GM21528 (cell line): ENCODE results near the gene CYB561.

Source experiments
- ATAC-seq: cut with Tn5 transposase; IDR thresholded peaks from one replicate; pipeline ENCODE4 v1.9.1; 2021; ENCODE audit warnings: mild to moderate bottlenecking, moderate library complexity; ENCODE audit not compliant: unreplicated experiment, low FRiP score

Gene CYB561

GRCh38 chr17:63452046-63452961 is 6.2 kb upstream of the CYB561 start:
- ATAC-seq = no peak

DNA sequence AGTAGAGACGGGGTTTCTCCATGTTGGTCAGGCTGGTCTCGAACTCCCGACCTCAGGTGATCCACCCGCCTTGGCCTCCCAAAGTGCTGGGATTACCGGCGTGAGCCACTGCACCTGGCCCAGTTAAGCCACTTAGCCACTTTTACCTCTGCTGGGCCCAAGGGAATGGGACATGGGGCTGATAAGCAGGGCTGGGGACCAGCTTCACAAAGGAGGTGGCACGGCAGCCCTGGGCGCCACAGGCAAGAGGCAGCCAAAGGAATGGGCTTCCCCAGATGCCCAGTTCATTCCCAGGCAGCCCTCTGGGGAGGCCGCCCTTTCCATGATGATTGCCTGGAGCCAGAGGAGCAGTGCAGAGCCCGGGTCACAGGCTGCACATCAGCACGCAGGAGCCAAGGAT is 5.0 kb upstream of the CYB561 start:
- ATAC-seq = no peak

DNA sequence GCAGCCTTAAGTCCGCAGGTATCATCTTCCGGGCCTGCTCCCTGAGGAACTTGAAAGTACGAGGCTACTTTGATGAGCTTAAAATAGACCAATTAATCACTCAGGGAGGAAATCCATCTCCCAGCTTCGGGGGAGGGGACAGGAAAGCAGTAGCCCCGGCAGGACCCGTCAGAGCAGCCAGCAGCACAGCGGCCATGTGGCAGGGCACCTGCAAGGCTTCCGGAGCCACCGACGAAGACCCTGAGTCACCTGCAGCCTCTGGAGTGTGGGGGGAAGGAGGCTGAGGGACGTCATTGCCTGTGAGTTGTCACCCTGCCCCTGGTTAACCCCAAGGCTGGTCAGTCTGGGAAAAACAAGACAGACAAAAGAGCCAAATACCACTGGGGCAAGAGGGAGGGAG is 4.4 kb upstream of the CYB561 start:
- ATAC-seq = no peak

- no peak for ATAC-seq
These were observed 2.5 kb upstream of the CYB561 start for GRCh38 chr17:63448655-63449054.

DNA sequence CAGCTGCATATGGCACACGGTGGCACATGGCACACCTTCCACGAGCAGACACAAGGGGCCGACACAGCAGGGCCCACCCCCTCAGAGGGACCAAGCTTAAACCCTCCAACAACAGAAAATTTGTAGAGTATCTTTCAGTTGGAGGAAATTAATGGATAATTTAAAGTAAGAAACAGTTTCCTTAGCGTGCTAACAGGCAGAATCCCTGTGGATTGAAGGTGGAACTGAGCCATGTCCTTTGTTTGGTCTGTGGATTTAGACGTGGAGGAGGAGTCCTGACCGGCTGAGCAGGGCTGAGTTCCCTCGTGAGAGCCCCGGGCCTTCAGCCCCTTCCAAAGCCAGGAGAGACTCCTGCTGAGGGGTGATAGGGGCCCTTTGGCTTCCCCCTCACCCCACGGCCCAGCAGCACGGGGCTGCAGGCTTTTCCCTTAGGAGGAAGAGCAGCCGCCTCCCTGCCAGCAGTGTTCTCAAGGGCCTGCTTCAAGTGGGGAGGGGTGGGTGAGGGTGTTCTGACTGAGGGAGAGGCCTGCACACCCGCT is 1.4 kb upstream of the CYB561 start:
- ATAC-seq = no peak

GRCh38 chr17:63446753-63447470 is 806 bp upstream of the CYB561 start:
- peak; percentile 24 for ATAC-seq

- peak; percentile 12 for ATAC-seq
These were observed 544 bp downstream of the CYB561 start for GRCh38 chr17:63445571-63445953.

DNA sequence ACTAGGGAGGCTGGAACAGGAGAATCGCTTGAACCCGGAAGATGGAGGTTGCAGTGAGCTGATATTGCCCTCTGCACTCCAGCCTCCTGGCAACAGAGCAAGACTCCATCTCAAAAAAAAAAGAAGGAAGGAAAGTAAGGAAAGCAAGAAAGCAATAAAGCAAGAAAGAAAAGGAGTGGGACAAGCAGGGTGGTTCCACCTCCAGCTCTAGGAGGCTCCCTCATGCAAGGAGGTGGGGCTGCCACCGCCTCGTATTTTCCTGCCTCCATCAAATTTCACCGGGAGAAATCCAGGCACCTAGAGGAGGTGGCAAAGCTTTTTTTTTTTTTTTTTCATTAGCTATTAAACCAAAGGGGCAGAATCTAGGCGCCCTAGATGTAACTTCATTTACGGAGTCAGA is 1.0 kb downstream of the CYB561 start:
- ATAC-seq = no peak

DNA sequence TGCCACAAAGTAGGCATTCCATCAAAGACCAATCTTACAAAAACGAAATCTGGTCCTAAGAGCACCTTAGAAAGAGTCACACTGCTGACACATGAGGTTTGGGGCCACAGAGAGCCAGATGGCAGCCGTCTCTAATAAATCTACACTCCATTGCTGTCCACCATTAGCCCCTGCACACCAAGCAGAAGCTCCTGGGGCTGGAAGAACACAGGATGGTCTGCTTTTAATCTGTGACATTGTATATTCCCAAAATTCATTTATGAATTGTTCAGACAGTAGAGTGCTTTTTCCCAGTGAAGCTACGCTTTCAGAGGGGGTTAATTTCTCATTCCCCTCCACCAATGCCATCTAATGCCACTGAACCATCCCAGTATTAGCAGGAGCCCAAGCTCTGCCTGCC is 1.6 kb downstream of the CYB561 start:
- ATAC-seq = no peak

DNA sequence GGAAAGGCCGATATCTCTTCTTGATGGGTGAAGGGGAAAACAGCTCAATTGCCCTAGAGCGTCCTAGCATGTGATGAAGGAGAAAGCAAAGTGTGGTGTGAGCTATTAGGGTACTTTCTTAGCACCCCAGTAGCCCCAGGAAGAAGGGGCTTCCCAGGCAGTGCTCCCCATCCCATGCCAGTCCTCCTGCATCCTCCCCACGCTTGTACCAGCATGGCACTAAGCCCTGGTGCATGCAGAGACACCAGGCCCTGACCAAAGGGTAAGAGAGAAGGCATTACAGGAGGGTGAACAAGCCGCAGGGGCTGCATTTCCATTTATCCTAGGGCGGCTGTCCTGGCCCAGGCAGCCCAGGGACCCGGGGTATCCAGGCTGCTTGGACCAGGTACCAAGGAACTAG is 3.1 kb downstream of the CYB561 start:
- no peak for ATAC-seq

DNA sequence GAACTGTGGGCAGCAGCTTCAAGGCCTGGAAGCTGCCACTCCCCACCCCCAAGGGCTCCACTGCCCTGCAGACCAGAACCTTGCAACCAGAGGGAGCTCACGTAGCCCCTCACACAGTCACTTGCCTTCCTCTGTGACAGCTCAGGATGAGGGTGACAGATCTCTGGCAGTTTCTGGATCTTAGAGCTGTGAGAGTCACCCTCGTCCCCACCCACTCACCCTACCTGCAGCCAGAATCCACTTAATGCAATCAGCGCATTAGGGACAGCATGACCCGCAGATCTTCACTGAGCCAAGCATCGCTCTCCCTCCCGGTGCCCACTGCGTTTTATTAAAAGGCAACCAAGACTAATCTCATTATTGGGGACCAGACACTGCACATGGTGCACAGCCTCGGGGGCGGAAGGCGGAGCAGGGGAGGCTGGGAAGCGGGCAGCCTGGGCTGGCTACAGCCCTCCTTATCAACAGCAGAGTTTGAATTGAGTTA is 3.5 kb downstream of the CYB561 start:
- ATAC-seq = no peak

- no peak for ATAC-seq
These were observed 4.0 kb downstream of the CYB561 start for GRCh38 chr17:63442074-63442473.

GRCh38 chr17:63441654-63442053 is 4.5 kb downstream of the CYB561 start:
- ATAC-seq = no peak

GRCh38 chr17:63440770-63441335 is 5.3 kb downstream of the CYB561 start:
- no peak for ATAC-seq

DNA sequence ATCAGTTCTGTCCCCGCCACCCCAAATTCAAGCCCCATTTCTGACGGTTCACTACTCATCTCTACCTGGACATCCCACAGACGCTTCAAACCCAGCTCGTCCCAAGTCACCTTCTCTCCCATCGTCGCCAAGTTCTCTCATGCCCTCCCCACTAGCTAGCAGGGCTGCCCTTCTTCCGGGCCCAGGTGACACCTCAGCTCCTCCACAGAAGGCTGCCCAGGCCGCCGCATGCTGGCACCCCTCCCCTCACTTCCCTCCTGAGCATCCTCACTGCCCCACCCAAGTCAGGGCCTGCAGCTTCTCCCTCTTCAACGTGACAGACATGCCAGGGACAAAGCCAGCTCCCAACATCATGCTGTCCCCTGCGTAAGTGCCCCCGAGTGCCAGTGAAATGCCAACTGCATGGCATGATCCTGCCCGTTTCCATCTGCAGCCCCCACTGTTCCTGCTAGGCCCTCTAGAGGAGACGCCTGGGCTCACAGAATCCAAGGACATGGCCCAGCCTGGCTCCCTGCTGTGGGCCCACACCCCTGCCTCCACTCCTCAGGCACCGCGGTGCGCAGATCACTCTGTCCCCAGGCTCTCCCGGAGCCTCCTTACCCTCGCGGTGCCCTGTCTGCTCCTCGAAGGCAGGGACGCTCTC is 5.9 kb downstream of the CYB561 start:
- ATAC-seq = no peak

GRCh38 chr17:63439687-63440086 is 6.4 kb downstream of the CYB561 start:
- no peak for ATAC-seq

DNA sequence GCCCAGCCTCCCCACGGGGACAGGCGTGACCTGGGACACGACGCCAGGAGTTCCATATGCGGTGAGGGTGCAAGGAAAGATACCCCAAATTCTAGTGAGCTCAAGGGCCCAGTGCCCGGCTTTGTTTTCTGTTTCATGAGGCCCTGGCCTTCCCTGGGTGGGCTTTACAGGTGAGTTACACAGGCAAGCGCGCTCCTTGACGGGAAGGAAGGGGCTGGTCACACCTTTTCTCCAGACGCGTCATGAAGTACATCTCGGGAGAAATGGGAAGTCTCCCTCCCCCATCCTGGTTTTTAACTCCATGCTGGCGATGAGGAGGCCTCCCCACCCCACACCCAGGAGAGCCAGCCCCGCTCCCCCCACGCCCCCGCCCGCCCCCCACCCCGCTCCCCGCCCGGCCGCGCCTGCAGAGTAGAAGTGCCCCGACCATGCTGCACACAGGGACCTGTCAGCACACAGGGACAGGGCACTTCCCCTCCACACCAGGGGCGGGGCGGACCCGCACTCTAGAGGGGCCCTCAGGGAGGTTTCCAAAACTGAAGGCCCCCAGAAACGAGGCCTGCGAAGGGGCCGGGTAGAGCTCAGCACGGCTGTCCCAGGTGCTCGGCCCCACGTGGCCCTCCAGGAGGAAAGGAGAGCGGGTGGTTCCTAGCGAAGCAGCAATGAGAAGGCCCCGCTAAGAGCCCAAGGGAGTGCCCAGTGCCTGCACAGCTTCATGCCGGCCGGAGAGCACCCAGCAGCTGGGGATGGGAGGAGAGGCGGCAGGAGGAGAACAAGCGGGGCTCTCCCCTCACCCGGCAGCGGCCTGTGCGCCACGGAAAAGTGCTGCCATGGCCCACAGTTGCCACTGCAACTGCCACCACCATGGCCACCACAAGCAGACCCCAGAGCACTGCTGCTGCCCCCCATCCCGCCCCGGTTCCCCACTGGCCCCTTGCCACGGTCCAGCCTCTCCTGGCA is 7.7 kb downstream of the CYB561 start:
- ATAC-seq = no peak

DNA sequence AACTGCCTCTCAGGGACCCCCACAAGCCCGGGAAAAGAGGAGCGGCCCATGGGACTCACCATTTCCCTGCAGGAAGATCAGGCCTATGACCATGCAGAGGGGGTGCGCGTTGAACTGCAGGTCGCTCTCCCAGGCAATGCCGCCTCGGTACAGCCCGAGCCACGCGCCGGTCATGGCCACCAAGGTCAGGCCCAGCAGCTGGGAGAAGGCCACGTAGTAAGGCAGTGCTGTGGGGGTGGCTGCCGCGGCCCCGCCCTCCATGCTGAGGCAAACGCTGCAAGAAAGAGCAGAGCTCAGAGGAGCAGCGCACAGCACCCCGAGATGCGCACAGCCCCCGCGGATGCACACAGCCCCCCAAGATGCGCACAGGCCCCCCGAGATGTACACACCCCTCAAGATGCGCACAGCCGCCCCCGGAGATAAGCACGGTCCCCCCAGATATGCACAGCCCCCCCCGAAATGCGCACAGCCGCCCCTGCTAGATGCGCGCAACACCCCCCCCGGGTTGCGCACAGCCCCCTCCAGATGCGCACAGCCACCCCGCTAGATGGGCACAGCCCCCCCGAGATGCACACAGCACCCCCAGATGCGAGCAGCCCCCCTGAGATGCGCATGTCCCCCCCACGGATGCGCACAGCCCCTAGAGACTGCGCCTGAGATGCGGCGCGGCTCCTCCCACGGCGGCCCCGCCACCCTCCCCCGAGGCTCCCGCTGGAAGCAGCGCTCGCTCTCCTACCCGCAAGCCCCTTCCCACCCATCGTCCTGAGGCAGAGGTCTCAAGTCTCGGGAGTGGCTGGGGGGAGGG is 8.6 kb downstream of the CYB561 start:
- no peak for ATAC-seq
